Thyroid gland (tissue), 4 donors: Measurements from ENCODE around the gene OR5J2. TPM values are rescaled to one million over a fixed set of nuclear protein-coding genes. Genes with fewer than 3 reads are reported as not detected.
"Not testable (repeated sequence)": the region's sequence is repeated elsewhere in the genome, so short reads cannot be mapped to it uniquely, and the experiment has no call there.

Source experiments
- DNase-seq, 2 donors: peaks; one replicate each; pipeline ENCODE4 v3.0.0-alpha.2; 2019
- H3K27ac ChIP-seq, 3 donors: fragments of 200-600 bp; sonication (generic); 1 replicate in 2 of 3; 2 replicates in 1 of 3; pipeline ENCODE4 v1.5.1; 2016 to 2019; ENCODE audit warnings: mild to moderate bottlenecking in 1 of 3, moderate library complexity in 1 of 3
- H3K27me3 ChIP-seq: fragments of 200-600 bp; sonication (generic); one replicate; pipeline ENCODE4 v1.5.1; 2019
- H3K36me3 ChIP-seq, 2 donors: fragments of 200-600 bp; sonication (generic); one replicate each; pipeline ENCODE4 v1.5.1; 2016 to 2019
- H3K4me1 ChIP-seq, 2 donors: fragments of 200-600 bp; sonication (generic); one replicate each; pipeline ENCODE4 v1.5.1; 2017 to 2019
- H3K4me3 ChIP-seq, 3 donors: fragments of 200-600 bp; sonication (generic); replicated peaks in 1 of 3; 1 replicate in 2 of 3; 2 replicates in 1 of 3; pipeline ENCODE4 v1.5.1; 2016; ENCODE audit warnings: mild to moderate bottlenecking in 1 of 3
- H3K9me3 ChIP-seq: fragments of 200-600 bp; sonication (generic); one replicate; pipeline ENCODE4 v1.5.1; 2017
- CTCF ChIP-seq, 6 experiments: fragments of 200-600 bp in 3 of 6; fragments of 450-650 bp in 3 of 6; sonication (generic) in 3 of 6; IDR thresholded peaks; one replicate each; pipeline ENCODE4 v1.5.1; 2016 to 2019; ENCODE audit warnings: antibody characterized with exemption in 6 of 6, mild to moderate bottlenecking in 2 of 6, inconsistent platforms in 1 of 6, moderate library complexity in 1 of 6
- POLR2A ChIP-seq, 2 donors: fragments of 450-650 bp; IDR thresholded peaks; one replicate each; pipeline ENCODE4 v1.6.1; 2017; ENCODE audit warnings: antibody characterized with exemption in 2 of 2, mild to moderate bottlenecking in 2 of 2, moderate library complexity in 1 of 2
- WGBS, 2 donors: methylation state at CpG; one replicate each; pipeline ENCODE4 v1.1.5; 2017; 5-methylcytosine and 5-hydroxymethylcytosine counted together
- intact Hi-C: fragments of 100-400 bp; cut with DNase I; formaldehyde crosslinking; loops from one replicate; pipeline ENCODE4 v1.15.1; 2023
- total RNA-seq, 4 donors: library from RNA; depleted of rRNA; stranded (reverse); fragments of >200 nt; gene quantifications; one replicate each; pipeline ENCODE4 v1.2.3, GENCODE V29; 2016

OR5J2 gene
- not detected for total RNA-seq

GRCh38 chr11:56176318-56176717, at the start of gene OR5J2:
OR5J2 (plus strand) TSS chr11:56176618; CDS start chr11:56176618, 0 bp downstream.
- H3K4me1 ChIP-seq = no peaks in the 10 kb centered on the region
- H3K27me3 ChIP-seq = no peaks in the 10 kb centered on the region
- TF ChIP-seq CTCF (IDR thresholded peaks at IDR 0.05) (no peak), POLR2A (IDR thresholded peaks at IDR 0.05) (no peak)
- H3K4me3 ChIP-seq = no peak within 1 kb of the TSS
- intact Hi-C loops = no loop called here
- WGBS, 2 donors = 64 to 76% methylated on average over 1 of the region's 1 CpG
- no peaks in the 10 kb centered on the region for H3K9me3 ChIP-seq
- DNase-seq = no peak
- no peak within 1 kb of the TSS for H3K27ac ChIP-seq
- H3K36me3 ChIP-seq = no peaks in the 10 kb centered on the region

- H3K9me3 ChIP-seq = no peaks in the 10 kb centered on the region
- H3K27ac ChIP-seq = no peak within 1 kb of the TSS
- H3K4me1 ChIP-seq = no peaks in the 10 kb centered on the region
- H3K4me3 ChIP-seq = no peak within 1 kb of the TSS
- H3K36me3 ChIP-seq = no peaks in the 10 kb centered on the region
- TF ChIP-seq CTCF (IDR thresholded peaks at IDR 0.05) (no peak), POLR2A (IDR thresholded peaks at IDR 0.05) (no peak)
- no peak for DNase-seq
- intact Hi-C loops = no loop called here
- H3K27me3 ChIP-seq = no peaks in the 10 kb centered on the region
Measured at GRCh38 chr11:56140151-56140661, 36.2 kb upstream of the OR5J2 start, which contains the start of gene OR8J3. OR8J3 (minus strand) TSS chr11:56140201; CDS start chr11:56137718, 2,483 bp downstream.

- H3K9me3 ChIP-seq, H3K27me3 ChIP-seq, H3K36me3 ChIP-seq, H3K4me3 ChIP-seq, DNase-seq, H3K27ac ChIP-seq, intact Hi-C loops, H3K4me1 ChIP-seq: not testable (repeated sequence)
- 90 to 92% methylated on average over 17 to 22 of the region's 30 CpGs for whole genome bisulfite sequencing, 2 donors
Measured at GRCh38 chr11:56143681-56144080, 32.7 kb upstream of the OR5J2 start.

- H3K36me3 ChIP-seq = no peaks in the 10 kb centered on the region
- H3K27me3 ChIP-seq = no peaks in the 10 kb centered on the region
- no peak for TF ChIP-seq POLR2A (IDR thresholded peaks at IDR 0.05)
- TF ChIP-seq CTCF (IDR thresholded peaks at IDR 0.05) = no peak
- DNase-seq = no peak
- H3K9me3 ChIP-seq = no peaks in the 10 kb centered on the region
- WGBS, 2 donors = 61 to 75% methylated on average over 1 of the region's 1 CpG
- intact Hi-C loops = no loop called here
- no peak overlapping the region for H3K27ac ChIP-seq
- no peak overlapping the region for H3K4me3 ChIP-seq
- H3K4me1 ChIP-seq = no peaks in the 10 kb centered on the region
Measured at GRCh38 chr11:56151376-56151775, 25.0 kb upstream of the OR5J2 start.

- Histone ChIP-seq H3K27ac (no peak overlapping the region), H3K36me3 (no peaks in the 10 kb centered on the region), H3K4me3 (no peak overlapping the region), H3K9me3 (no peaks in the 10 kb centered on the region), H3K27me3 (no peaks in the 10 kb centered on the region), H3K4me1 (no peaks in the 10 kb centered on the region)
- WGBS, 2 donors = 92 to 97% methylated on average over 15 of the region's 15 CpGs
- TF ChIP-seq CTCF (IDR thresholded peaks at IDR 0.05) (no peak), POLR2A (IDR thresholded peaks at IDR 0.05) (no peak)
- intact Hi-C loops = no loop called here
- DNase-seq = no peak
Measured at GRCh38 chr11:56152333-56152732, 24.1 kb upstream of the OR5J2 start.

GRCh38 chr11:56160217-56160616, 16.2 kb upstream of the OR5J2 start, which contains the start of gene OR8K5:
OR8K5 (minus strand) TSS chr11:56160317; CDS start chr11:56160317, 0 bp downstream.
- WGBS, 2 donors = 65 to 83% methylated on average over 3 of the region's 3 CpGs

More at GRCh38 chr11:56160217-56160616, 16.2 kb upstream of the OR5J2 start, which contains the start of gene OR8K5:
- H3K36me3 ChIP-seq = no peaks in the 10 kb centered on the region
- no peaks in the 10 kb centered on the region for H3K27me3 ChIP-seq
- no peak for DNase-seq
- H3K4me3 ChIP-seq = no peak within 1 kb of the TSS
- intact Hi-C loops = no loop called here
- no peaks in the 10 kb centered on the region for H3K9me3 ChIP-seq
- no peak within 1 kb of the TSS for H3K27ac ChIP-seq
- TF ChIP-seq POLR2A (IDR thresholded peaks at IDR 0.05) (no peak), CTCF (IDR thresholded peaks at IDR 0.05) (no peak)
- H3K4me1 ChIP-seq = no peaks in the 10 kb centered on the region
